Type B pancreatic cell (in vitro differentiated cells): ENCODE data around the gene GJA4. TPM values are rescaled to one million over a fixed set of nuclear protein-coding genes. Genes with fewer than 3 reads are reported as not detected.

Source experiments
- DNase-seq: peaks from one replicate; pipeline ENCODE4 v3.0.0; 2021; ENCODE audit warnings: mixed read lengths; ENCODE audit not compliant: unreplicated experiment; ENCODE audit errors: extremely low spot score
- H3K27ac Mint-ChIP-seq: 2 replicates; pipeline ENCODE4 v1.8.0; 2021; ENCODE audit warnings: mild to moderate bottlenecking, mixed read lengths
- H3K27me3 Mint-ChIP-seq: 2 replicates; pipeline ENCODE4 v1.8.0; 2021; ENCODE audit warnings: mixed read lengths
- H3K36me3 Mint-ChIP-seq: 2 replicates; pipeline ENCODE4 v1.8.0; 2021; ENCODE audit warnings: mixed read lengths
- H3K4me1 Mint-ChIP-seq: one replicate; pipeline ENCODE4 v1.8.0; 2021; ENCODE audit warnings: mixed read lengths; ENCODE audit not compliant: unreplicated experiment
- H3K4me3 Mint-ChIP-seq: 2 replicates; pipeline ENCODE4 v1.8.0; 2021; ENCODE audit warnings: mild to moderate bottlenecking, mixed read lengths
- H3K9me3 Mint-ChIP-seq: 2 replicates; pipeline ENCODE4 v1.8.0; 2021; ENCODE audit warnings: mixed read lengths
- total RNA-seq: library from RNA; stranded (reverse); gene quantifications from 2 replicates; pipeline ENCODE4 v1.2.1, GENCODE V29; 2021; ENCODE audit warnings: low replicate concordance
- TF ChIP-seq, protein P1 (sequence below): fragments of 200-600 bp; sonication (generic); conservative IDR thresholded peaks from 2 replicates; pipeline ENCODE4 v1.5.0; 2021; ENCODE audit warnings: antibody characterized with exemption, mild to moderate bottlenecking

GJA4 gene
- total RNA-seq, 1 donor from 2014 or later = 0.87 TPM

DNA sequence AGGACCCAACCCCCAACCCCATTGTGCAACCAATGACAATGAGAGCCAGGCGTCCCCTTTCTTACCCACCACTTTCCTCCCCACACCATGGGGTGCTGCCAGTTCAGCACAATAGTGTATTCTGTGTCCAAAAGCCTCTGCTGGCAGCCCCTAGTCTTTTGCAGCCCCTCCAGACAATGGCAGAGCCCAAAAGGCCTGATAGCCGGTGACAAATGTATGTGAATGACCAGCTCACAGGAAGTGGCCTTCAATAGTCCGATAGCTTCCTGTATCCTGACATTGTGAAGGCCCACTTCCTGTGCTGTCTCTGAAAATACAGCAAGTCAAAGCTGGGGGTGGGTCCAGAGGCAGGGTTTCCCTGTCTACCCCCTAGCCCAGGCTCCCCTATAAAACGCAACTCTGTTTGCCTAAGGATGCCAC is 50.2 kb downstream of the GJA4 start:
- Mint-ChIP-seq H3K27me3 (no peaks in the 10 kb centered on the region), H3K4me3 (no peak overlapping the region), H3K36me3 (no peaks in the 10 kb centered on the region), H3K27ac (no peak overlapping the region), H3K4me1 (peaks cover 30% of the 10 kb centered on the region), H3K9me3 (no peaks in the 10 kb centered on the region)
- no peak for DNase-seq
- TF ChIP-seq, protein P1, sequence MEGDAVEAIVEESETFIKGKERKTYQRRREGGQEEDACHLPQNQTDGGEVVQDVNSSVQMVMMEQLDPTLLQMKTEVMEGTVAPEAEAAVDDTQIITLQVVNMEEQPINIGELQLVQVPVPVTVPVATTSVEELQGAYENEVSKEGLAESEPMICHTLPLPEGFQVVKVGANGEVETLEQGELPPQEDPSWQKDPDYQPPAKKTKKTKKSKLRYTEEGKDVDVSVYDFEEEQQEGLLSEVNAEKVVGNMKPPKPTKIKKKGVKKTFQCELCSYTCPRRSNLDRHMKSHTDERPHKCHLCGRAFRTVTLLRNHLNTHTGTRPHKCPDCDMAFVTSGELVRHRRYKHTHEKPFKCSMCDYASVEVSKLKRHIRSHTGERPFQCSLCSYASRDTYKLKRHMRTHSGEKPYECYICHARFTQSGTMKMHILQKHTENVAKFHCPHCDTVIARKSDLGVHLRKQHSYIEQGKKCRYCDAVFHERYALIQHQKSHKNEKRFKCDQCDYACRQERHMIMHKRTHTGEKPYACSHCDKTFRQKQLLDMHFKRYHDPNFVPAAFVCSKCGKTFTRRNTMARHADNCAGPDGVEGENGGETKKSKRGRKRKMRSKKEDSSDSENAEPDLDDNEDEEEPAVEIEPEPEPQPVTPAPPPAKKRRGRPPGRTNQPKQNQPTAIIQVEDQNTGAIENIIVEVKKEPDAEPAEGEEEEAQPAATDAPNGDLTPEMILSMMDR = no peak

DNA sequence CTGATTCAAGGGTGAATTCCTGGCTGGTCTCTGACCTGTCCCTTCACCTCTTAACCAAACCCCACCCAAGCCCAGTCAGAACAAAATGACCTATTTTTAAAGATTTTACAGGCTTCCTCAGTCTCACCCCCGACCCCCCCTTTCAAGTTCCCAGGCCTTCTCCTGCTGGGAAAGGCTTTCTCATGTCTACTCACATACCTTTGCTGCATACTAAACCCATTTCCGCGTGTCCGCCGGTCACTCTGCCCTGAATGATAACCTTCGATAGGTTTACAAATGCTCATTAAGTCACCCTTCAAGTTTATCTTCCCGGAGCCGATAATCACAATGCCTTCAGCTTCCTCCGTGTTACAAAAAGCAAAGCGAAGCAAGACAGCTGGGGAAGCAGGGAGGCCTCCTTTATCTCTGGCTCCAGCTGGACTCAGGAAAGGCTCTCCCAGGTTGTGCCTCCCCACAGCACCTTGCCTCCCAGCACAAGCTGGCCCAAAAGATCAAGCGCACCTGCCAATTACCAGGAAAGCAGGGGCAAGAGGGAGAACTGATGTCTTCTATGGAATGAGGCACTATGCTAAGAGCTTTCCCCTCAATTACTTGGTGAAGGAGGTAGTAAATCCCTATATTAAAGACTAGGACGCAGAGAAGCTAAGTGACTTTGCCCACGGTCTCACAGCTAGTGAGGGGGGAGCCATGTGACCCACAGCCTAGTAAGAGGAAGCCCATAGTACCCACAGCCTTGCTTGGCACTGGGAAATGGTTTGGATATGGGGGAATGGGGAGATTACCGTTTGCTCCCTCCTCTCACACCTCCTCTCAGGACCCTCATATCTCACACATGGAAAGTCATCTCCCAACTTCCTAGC is 50.8 kb downstream of the GJA4 start:
- Mint-ChIP-seq H3K4me1 (peaks cover 37% of the 10 kb centered on the region), H3K27ac (no peak overlapping the region), H3K27me3 (no peaks in the 10 kb centered on the region), H3K9me3 (no peaks in the 10 kb centered on the region), H3K36me3 (peaks cover 4% of the 10 kb centered on the region), H3K4me3 (peak overlapping the region; percentile 9)
- TF ChIP-seq, protein P1 = no peak
- DNase-seq = no peak

DNA sequence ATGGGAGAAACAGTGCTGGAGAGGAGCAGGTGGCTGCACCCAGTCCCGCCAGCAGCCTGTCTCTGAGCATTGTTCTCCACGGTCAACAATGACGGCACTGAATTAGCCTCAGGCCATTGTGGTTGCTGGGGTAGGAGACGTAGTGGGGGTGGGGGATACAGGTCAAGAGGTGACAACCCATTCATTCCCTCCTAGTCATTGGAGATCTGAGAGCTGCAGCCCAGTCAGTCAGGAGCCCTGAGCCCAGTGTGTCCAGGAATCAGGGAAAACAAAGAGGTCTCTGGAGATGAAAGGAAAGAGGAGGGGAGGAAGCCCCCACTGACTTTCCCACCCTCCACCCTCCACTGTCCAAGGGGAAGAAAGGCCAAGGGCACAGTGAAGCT is 51.4 kb downstream of the GJA4 start:
- DNase-seq = no peak
- H3K4me3 Mint-ChIP-seq = no peak overlapping the region
- TF ChIP-seq, protein P1 = no peak
- H3K4me1 Mint-ChIP-seq = peaks cover 38% of the 10 kb centered on the region
- no peaks in the 10 kb centered on the region for H3K9me3 Mint-ChIP-seq
- H3K36me3 Mint-ChIP-seq = peaks cover 7% of the 10 kb centered on the region
- no peaks in the 10 kb centered on the region for H3K27me3 Mint-ChIP-seq
- no peak overlapping the region for H3K27ac Mint-ChIP-seq

Other genes with a start within 250 kb of the GJA4 start
- 2.0 and 7.5 TPM in 2 replicates for gene GJB5, start 38.0 kb upstream of the GJA4 start, total RNA-seq
- gene GJB4, start 33.3 kb upstream of the GJA4 start, total RNA-seq = 0.48 and 0.50 TPM in 2 replicates
- gene GJB3, start 11.8 kb upstream of the GJA4 start, total RNA-seq = 6.5 and 19.5 TPM in 2 replicates
- 39.0 and 45.6 TPM in 2 replicates for gene SMIM12, start 66.8 kb downstream of the GJA4 start, total RNA-seq
- gene DLGAP3, start 136.7 kb downstream of the GJA4 start, total RNA-seq = 1.0 and 1.4 TPM in 2 replicates
- 6.6 and 9.9 TPM in 2 replicates for gene TMEM35B, start 192.3 kb downstream of the GJA4 start, total RNA-seq
- 19.4 and 21.2 TPM in 2 replicates for gene ZMYM6, start 238.9 kb downstream of the GJA4 start, total RNA-seq